NCI-H524 (cell line): ENCODE measurements around the gene PPP1R10.

Source experiments
- DNase-seq, 2 experiments: peaks; one replicate each; lab custom pipeline; 2025; lab: John Stamatoyannopoulos, UW

The PPP1R10 gene

GRCh38 chr6:30556066-30556905 lies 60.8 kb downstream of the PPP1R10 start, which contains the start of gene GNL1:
TSS of gene GNL1 (minus strand) at chr6:30556489. CDS start at chr6:30556203, 286 bp downstream.
- peak; percentile 49 to 60 for DNase-seq

GRCh38 chr6:30555816-30556065 lies 61.3 kb downstream of the PPP1R10 start:
- no peak for DNase-seq

- DNase-seq: no peak
Observed at GRCh38 chr6:30554962-30555815, 61.9 kb downstream of the PPP1R10 start.

- DNase-seq: no peak
Observed at GRCh38 chr6:30554404-30554803, 62.6 kb downstream of the PPP1R10 start.
